Skeletal muscle tissue (tissue), 4 donors: ENCODE measurements around the gene DENND2C. TPM values are rescaled to one million over a fixed set of nuclear protein-coding genes. Genes with fewer than 3 reads are reported as not detected.

Experiments used
- H3K27ac ChIP-seq: one replicate; pipeline ENCODE4 v1.7.0; 2013; ENCODE audit warnings: mild to moderate bottlenecking, low read depth, low read length, inconsistent platforms
- H3K27me3 ChIP-seq, 3 donors: one replicate each; pipeline ENCODE4 v1.7.0; 2013; ENCODE audit warnings: low read length in 3 of 3; ENCODE audit not compliant: control insufficient read depth in 3 of 3, insufficient read depth in 3 of 3
- H3K36me3 ChIP-seq, 3 donors: one replicate each; pipeline ENCODE4 v1.7.0; 2013; ENCODE audit warnings: low read length in 3 of 3; ENCODE audit not compliant: control insufficient read depth in 3 of 3, insufficient read depth in 3 of 3
- H3K4me1 ChIP-seq, 3 donors: one replicate each; pipeline ENCODE4 v1.7.0; 2013; ENCODE audit warnings: low read length in 3 of 3, mild to moderate bottlenecking in 3 of 3; ENCODE audit not compliant: control insufficient read depth in 3 of 3, insufficient read depth in 3 of 3
- H3K4me3 ChIP-seq, 3 donors: one replicate each; pipeline ENCODE4 v1.7.0; 2013; ENCODE audit warnings: low read length in 3 of 3
- H3K9ac ChIP-seq, 3 donors: one replicate each; pipeline ENCODE4 v1.7.0; 2013; ENCODE audit warnings: low read length in 3 of 3, mild to moderate bottlenecking in 3 of 3, moderate library complexity in 2 of 3, low read depth in 1 of 3
- H3K9me3 ChIP-seq, 3 donors: one replicate each; pipeline ENCODE4 v1.7.0; 2013; ENCODE audit warnings: low read length in 3 of 3; ENCODE audit not compliant: control insufficient read depth in 3 of 3
- total RNA-seq: library from RNA; depleted of rRNA; stranded (reverse); fragments of >200 nt; gene quantifications from one replicate; pipeline ENCODE4 v1.2.3, GENCODE V29; 2014
- donor health status: Osteomylitis.

DENND2C gene
- total RNA-seq, 1 donor from 2014 or later = 7.8 TPM

GRCh38 chr1:114666954-114667353, 2.9 kb downstream of the DENND2C start:
- no peaks in the 10 kb centered on the region for H3K27me3 ChIP-seq
- peaks cover 4 to 7% (median 5%) of the 10 kb centered on the region in 3 donors for H3K36me3 ChIP-seq
- no peaks in the 10 kb centered on the region for H3K9me3 ChIP-seq
- H3K4me1 ChIP-seq = peaks cover 13 to 19% (median 19%) of the 10 kb centered on the region in 3 donors
- H3K9ac ChIP-seq = no peak overlapping the region
- no peak overlapping the region for H3K27ac ChIP-seq
- no peak overlapping the region for H3K4me3 ChIP-seq

- H3K36me3 ChIP-seq = peaks cover 0 to 8% (median 0%) of the 10 kb centered on the region in 3 donors
- no peaks in the 10 kb centered on the region for H3K4me1 ChIP-seq
- H3K4me3 ChIP-seq = no peak overlapping the region
- no peaks in the 10 kb centered on the region for H3K9me3 ChIP-seq
- no peak overlapping the region for H3K9ac ChIP-seq
- no peaks in the 10 kb centered on the region for H3K27me3 ChIP-seq
- no peak overlapping the region for H3K27ac ChIP-seq
Observed at GRCh38 chr1:114660238-114660637, 9.6 kb downstream of the DENND2C start.

- Histone ChIP-seq H3K4me1 (no peaks in the 10 kb centered on the region), H3K27me3 (no peaks in the 10 kb centered on the region), H3K9ac (no peak overlapping the region), H3K27ac (no peak overlapping the region), H3K4me3 (no peak overlapping the region), H3K9me3 (no peaks in the 10 kb centered on the region), H3K36me3 (peaks cover 0 to 12% (median 4%) of the 10 kb centered on the region in 3 donors)
Observed at GRCh38 chr1:114651893-114652292, 18.0 kb downstream of the DENND2C start.

- H3K27me3 ChIP-seq = no peaks in the 10 kb centered on the region
- no peaks in the 10 kb centered on the region for H3K4me1 ChIP-seq
- H3K27ac ChIP-seq = no peak overlapping the region
- no peaks in the 10 kb centered on the region for H3K9me3 ChIP-seq
- H3K4me3 ChIP-seq = no peak overlapping the region
- H3K36me3 ChIP-seq = peaks cover 0 to 26% (median 9%) of the 10 kb centered on the region in 3 donors
- H3K9ac ChIP-seq = no peak overlapping the region
Observed at GRCh38 chr1:114648503-114648902, 21.3 kb downstream of the DENND2C start.

- H3K36me3 ChIP-seq = peaks cover 3 to 21% (median 12%) of the 10 kb centered on the region in 3 donors
- no peak overlapping the region for H3K9ac ChIP-seq
- H3K27me3 ChIP-seq = no peaks in the 10 kb centered on the region
- no peak overlapping the region for H3K27ac ChIP-seq
- peaks cover 0 to 2% (median 0%) of the 10 kb centered on the region in 3 donors for H3K4me1 ChIP-seq
- H3K9me3 ChIP-seq = no peaks in the 10 kb centered on the region
- no peak overlapping the region for H3K4me3 ChIP-seq
Observed at GRCh38 chr1:114641377-114641776, 28.5 kb downstream of the DENND2C start.

- Histone ChIP-seq H3K9me3 (no peaks in the 10 kb centered on the region), H3K4me3 (no peak overlapping the region), H3K27me3 (no peaks in the 10 kb centered on the region), H3K36me3 (peaks cover 3 to 15% (median 6%) of the 10 kb centered on the region in 3 donors), H3K9ac (no peak overlapping the region), H3K27ac (no peak overlapping the region), H3K4me1 (peaks cover 0 to 2% (median 0%) of the 10 kb centered on the region in 3 donors)
Observed at GRCh38 chr1:114638910-114639309, 30.9 kb downstream of the DENND2C start.

GRCh38 chr1:114632427-114632826, 37.4 kb downstream of the DENND2C start:
- no peak overlapping the region for H3K27ac ChIP-seq
- H3K27me3 ChIP-seq = no peaks in the 10 kb centered on the region
- no peaks in the 10 kb centered on the region for H3K9me3 ChIP-seq
- H3K36me3 ChIP-seq = peaks cover 0 to 19% (median 4%) of the 10 kb centered on the region in 3 donors
- no peaks in the 10 kb centered on the region for H3K4me1 ChIP-seq
- no peak overlapping the region for H3K9ac ChIP-seq
- no peak overlapping the region for H3K4me3 ChIP-seq

GRCh38 chr1:114627107-114627506, 42.7 kb downstream of the DENND2C start:
- Histone ChIP-seq H3K27me3 (no peaks in the 10 kb centered on the region), H3K36me3 (peaks cover 3 to 46% (median 28%) of the 10 kb centered on the region in 3 donors)

GRCh38 chr1:114623364-114623763, 46.5 kb downstream of the DENND2C start:
- no peaks in the 10 kb centered on the region for H3K9me3 ChIP-seq
- H3K9ac ChIP-seq = no peak overlapping the region
- H3K36me3 ChIP-seq = peaks cover 19 to 75% (median 45%) of the 10 kb centered on the region in 3 donors
- no peaks in the 10 kb centered on the region for H3K27me3 ChIP-seq
- H3K4me3 ChIP-seq = no peak overlapping the region
- no peak overlapping the region for H3K27ac ChIP-seq
- H3K4me1 ChIP-seq = no peaks in the 10 kb centered on the region

More at GRCh38 chr1:114627107-114627506, 42.7 kb downstream of the DENND2C start:
- no peaks in the 10 kb centered on the region for H3K9me3 ChIP-seq
- no peak overlapping the region for H3K9ac ChIP-seq
- no peaks in the 10 kb centered on the region for H3K4me1 ChIP-seq
- no peak overlapping the region for H3K27ac ChIP-seq
- H3K4me3 ChIP-seq = no peak overlapping the region

- H3K9ac ChIP-seq = no peak overlapping the region
- no peaks in the 10 kb centered on the region for H3K27me3 ChIP-seq
- H3K27ac ChIP-seq = no peak overlapping the region
- H3K4me1 ChIP-seq = no peaks in the 10 kb centered on the region
- H3K4me3 ChIP-seq = no peak overlapping the region
- no peaks in the 10 kb centered on the region for H3K9me3 ChIP-seq
- H3K36me3 ChIP-seq = peaks cover 30 to 75% (median 48%) of the 10 kb centered on the region in 3 donors
Observed at GRCh38 chr1:114620419-114620818, 49.4 kb downstream of the DENND2C start.
